BJ (cell line): Measurements from ENCODE around the gene HPRT1. TPM values are rescaled to one million over a fixed set of nuclear protein-coding genes. Genes with fewer than 3 reads are reported as not detected.

ENCODE experiments used
- CTCF ChIA-PET: fragments of 350-600 bp; formaldehyde crosslinking; extraction: SDS; loops from one replicate; lab custom pipeline; 2021; ENCODE audit warnings: antibody characterized with exemption, inconsistent platforms; lab: Yijun Ruan, JAX
- POLR2A ChIA-PET: fragments of 300-600 bp; sonication (Branson Sonifier 250); formaldehyde crosslinking; extraction: SDS; loops from one replicate; lab custom pipeline; 2021; ENCODE audit warnings: antibody characterized with exemption; lab: Charles Lee
- DNase-seq: peaks from one replicate; pipeline ENCODE4 v3.0.0-alpha.2; 2011; ENCODE audit warnings: low read depth
- H3K27me3 ChIP-seq: 2 replicates; pipeline ENCODE4 v1.6.0; 2011; ENCODE audit warnings: low read length; ENCODE audit not compliant: control insufficient read depth, insufficient read depth
- H3K36me3 ChIP-seq: 2 replicates; pipeline ENCODE4 v1.5.1; 2011; ENCODE audit warnings: low read length; ENCODE audit not compliant: control insufficient read depth, insufficient read depth
- H3K4me3 ChIP-seq: 2 replicates; pipeline ENCODE4 v1.5.1; 2011; ENCODE audit warnings: low read depth, mild to moderate bottlenecking, control low read depth, low read length
- CTCF ChIP-seq: IDR thresholded peaks from 2 replicates; pipeline ENCODE4 v1.5.1; 2011; ENCODE audit warnings: low read depth, mild to moderate bottlenecking, control low read depth, inconsistent platforms, low read length, moderate library complexity; ENCODE audit not compliant: insufficient read depth
- polyA plus RNA-seq: library from polyadenylated mRNA; depleted of rRNA; stranded (reverse); fragments of >200 nt; gene quantifications from 2 replicates; pipeline ENCODE4 v1.2.3, GENCODE V29; 2011

HPRT1 gene
- polyA plus RNA-seq, 1 experiment = 8.8 TPM

DNA sequence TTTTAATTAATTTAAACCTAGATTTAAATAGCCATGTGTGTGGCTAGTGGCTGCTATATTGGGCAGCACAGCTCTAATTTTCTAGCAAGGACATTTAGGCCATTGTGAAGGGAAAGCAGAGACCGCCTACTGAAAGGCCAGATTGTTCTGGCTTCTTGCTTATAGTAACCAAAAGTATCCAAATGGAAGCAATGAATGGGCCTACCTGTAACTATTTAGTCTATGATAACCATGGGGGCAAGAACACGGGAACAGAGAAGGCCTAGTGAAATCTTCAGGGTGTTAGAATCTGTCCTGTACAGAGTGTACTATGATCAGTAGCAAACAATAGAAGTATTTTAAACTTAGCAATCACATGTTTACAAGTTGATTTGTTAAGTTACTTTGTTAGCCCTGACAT, 16.5 kb upstream of the HPRT1 start:
- CTCF ChIA-PET = no interaction called here
- POLR2A ChIA-PET = no interaction called here
- DNase-seq = no peak
- H3K4me3 ChIP-seq = no peak overlapping the region
- no peaks in the 10 kb centered on the region for H3K36me3 ChIP-seq
- no peak for TF ChIP-seq CTCF
- no peaks in the 10 kb centered on the region for H3K27me3 ChIP-seq

- Histone ChIP-seq H3K36me3 (no peaks in the 10 kb centered on the region), H3K4me3 (no peak overlapping the region), H3K27me3 (no peaks in the 10 kb centered on the region)
- no peak for DNase-seq
- ChIA-PET CTCF (interaction anchor here (0.6 kb wide), 1 partner anchor 487 kb away, joined by 3 read pairs; no protein-coding TSS in a partner anchor), POLR2A (no interaction called here)
- no peak for TF ChIP-seq CTCF
Observed at GRCh38 chrX:134444681-134445080, 15.3 kb upstream of the HPRT1 start.

DNA sequence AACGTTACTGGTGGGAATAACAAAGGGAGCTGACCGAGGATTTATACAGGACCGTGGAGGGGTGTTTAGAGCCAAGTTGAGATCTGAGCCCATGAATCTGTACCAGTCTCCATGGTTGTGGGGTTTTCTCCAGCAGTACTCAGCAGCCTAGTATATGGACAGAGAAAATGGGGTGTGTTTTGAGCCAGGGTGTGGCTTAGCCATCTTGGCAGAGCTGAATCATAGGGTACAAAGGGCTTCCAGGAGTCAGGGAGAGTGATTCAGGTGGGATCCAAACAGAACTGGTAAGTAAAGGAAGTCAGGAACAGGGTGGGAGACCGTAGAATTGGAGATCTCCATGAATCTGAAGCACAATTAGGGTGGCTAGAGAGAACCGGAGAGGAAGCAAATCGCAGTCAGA, 7.4 kb upstream of the HPRT1 start:
- H3K36me3 ChIP-seq = no peaks in the 10 kb centered on the region
- POLR2A ChIA-PET = no interaction called here
- no peaks in the 10 kb centered on the region for H3K27me3 ChIP-seq
- CTCF ChIA-PET = no interaction called here
- DNase-seq = no peak
- no peak overlapping the region for H3K4me3 ChIP-seq
- TF ChIP-seq CTCF = no peak

GRCh38 chrX:134453631-134454030, 6.3 kb upstream of the HPRT1 start:
- Histone ChIP-seq H3K4me3 (no peak overlapping the region), H3K36me3 (no peaks in the 10 kb centered on the region), H3K27me3 (no peaks in the 10 kb centered on the region)
- ChIA-PET CTCF (no interaction called here), POLR2A (no interaction called here)
- no peak for DNase-seq
- TF ChIP-seq CTCF = no peak

DNA sequence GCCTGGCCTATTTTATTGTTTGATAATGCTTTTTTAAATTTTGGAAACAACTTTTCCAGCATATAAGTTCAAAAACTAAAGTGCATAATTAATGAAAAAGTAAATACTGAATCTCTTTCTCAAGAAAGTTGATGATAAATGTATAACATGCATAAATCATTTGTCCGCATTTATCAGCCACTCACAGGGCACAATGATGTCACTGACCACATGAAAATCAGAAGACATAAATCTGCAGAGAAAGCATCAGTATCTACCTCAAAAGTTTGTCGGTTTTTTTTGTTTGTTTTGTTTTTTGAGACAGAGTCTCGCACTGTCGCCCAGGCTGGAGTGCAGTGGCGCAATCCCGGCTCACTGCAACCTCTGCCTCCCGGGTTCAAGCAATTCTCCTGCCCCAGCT, 5.5 kb upstream of the HPRT1 start:
- no peak for TF ChIP-seq CTCF
- Histone ChIP-seq H3K36me3 (no peaks in the 10 kb centered on the region), H3K27me3 (no peaks in the 10 kb centered on the region), H3K4me3 (no peak overlapping the region)
- ChIA-PET CTCF (no interaction called here), POLR2A (no interaction called here)
- no peak for DNase-seq
